UCSD-AML1 (cell line): Measurements from ENCODE around the gene AZIN2.
"Not testable (repeated sequence)": the region's sequence is repeated elsewhere in the genome, so short reads cannot be mapped to it uniquely, and the experiment has no call there.

ENCODE experiments used
- DNase-seq: peaks from one replicate; lab custom pipeline; 2025; ENCODE audit not compliant: unreplicated experiment; lab: John Stamatoyannopoulos, UW

Gene AZIN2

GRCh38 chr1:33093004-33093403, 12.1 kb downstream of the AZIN2 start:
- DNase-seq, result no peak

GRCh38 chr1:33094486-33094885, 13.5 kb downstream of the AZIN2 start:
- no peak for DNase-seq

- DNase-seq, result peak; percentile 35
Observed at GRCh38 chr1:33094971-33095604, 14.1 kb downstream of the AZIN2 start.

GRCh38 chr1:33096363-33097005, 15.5 kb downstream of the AZIN2 start:
- no peak for DNase-seq

- no peak for DNase-seq
Observed at GRCh38 chr1:33097137-33097611, 16.2 kb downstream of the AZIN2 start.

GRCh38 chr1:33097762-33098161, 16.8 kb downstream of the AZIN2 start:
- DNase-seq, result no peak

GRCh38 chr1:33098371-33098770, 17.4 kb downstream of the AZIN2 start:
- no peak for DNase-seq

GRCh38 chr1:33099290-33100118, 18.6 kb downstream of the AZIN2 start:
- DNase-seq, result peak; percentile 97

- DNase-seq, result not testable (repeated sequence)
Observed at GRCh38 chr1:33100119-33100415, 19.1 kb downstream of the AZIN2 start.

- DNase-seq, result no peak
Observed at GRCh38 chr1:33110477-33110876, 29.5 kb downstream of the AZIN2 start.

- DNase-seq, result no peak
Observed at GRCh38 chr1:33111965-33112364, 31.0 kb downstream of the AZIN2 start.

GRCh38 chr1:33117440-33118085, 36.6 kb downstream of the AZIN2 start:
- DNase-seq, result no peak

- DNase-seq, result no peak
Observed at GRCh38 chr1:33118274-33118673, 37.3 kb downstream of the AZIN2 start.

- no peak for DNase-seq
Observed at GRCh38 chr1:33119050-33119449, 38.1 kb downstream of the AZIN2 start.

GRCh38 chr1:33119532-33120217, 38.7 kb downstream of the AZIN2 start:
- DNase-seq, result no peak

GRCh38 chr1:33120436-33121231, 39.7 kb downstream of the AZIN2 start:
- no peak for DNase-seq

GRCh38 chr1:33121728-33122127, 40.8 kb downstream of the AZIN2 start:
- no peak for DNase-seq

- DNase-seq, result no peak
Observed at GRCh38 chr1:33122483-33123178, 41.7 kb downstream of the AZIN2 start.

- DNase-seq, result no peak
Observed at GRCh38 chr1:33123266-33123665, 42.3 kb downstream of the AZIN2 start.

GRCh38 chr1:33124647-33125046, 43.7 kb downstream of the AZIN2 start:
- not testable (repeated sequence) for DNase-seq
